Stimulated activated CD8-positive, alpha-beta memory T cell treated with anti-CD3 and anti-CD28 coated beads, Interleukin-7, amount 100 ng/mL, for 1 hour (primary cell): ENCODE results near the gene DPP9.

ENCODE experiments used
- DNase-seq, 2 donors: peaks; one replicate each; pipeline ENCODE4 v3.0.0-alpha.2; 2020; ENCODE audit warnings: low read depth in 2 of 2

The DPP9 gene

DNA sequence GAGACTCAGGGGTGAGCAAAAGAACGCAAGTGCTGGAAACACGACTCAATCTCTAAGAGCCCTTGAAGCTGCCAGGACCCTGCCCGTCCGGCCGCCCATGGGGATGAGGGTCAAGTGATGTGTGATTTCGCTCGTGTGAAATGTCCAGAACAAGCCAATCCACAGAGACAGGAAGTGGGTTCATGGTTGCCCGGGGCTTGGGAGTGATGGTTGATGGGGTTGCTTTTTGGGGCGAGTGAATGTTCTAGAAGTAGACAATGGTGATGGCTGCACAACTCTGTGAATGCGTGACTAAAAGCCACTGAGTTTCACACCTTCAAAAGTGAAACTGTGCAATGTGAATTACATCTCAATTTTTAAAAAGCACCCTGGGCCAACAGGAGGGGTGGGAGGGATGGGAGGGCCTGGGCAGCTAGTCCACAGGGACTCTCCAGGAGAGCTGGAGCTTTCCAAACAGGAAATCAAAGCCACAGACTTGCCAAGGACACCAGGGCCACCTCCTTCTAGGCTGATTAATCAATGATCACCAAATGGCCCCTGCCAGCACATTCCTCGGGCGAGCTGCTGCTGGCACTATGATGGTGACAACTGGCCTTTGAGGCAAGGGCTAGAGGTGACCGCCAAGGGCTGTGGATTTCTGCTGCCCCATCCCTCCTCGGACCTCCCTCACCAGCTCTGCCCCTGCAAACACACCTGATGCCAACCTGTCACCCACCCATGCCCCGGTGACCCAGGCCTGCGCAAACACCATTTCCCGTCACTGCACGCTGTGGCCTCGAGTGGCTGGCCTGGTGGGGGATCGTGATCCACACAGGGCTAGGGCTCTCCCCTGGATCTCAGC, 14.0 kb downstream of the DPP9 start:
- no peak for DNase-seq

GRCh38 chr19:4707956-4708650, 15.5 kb downstream of the DPP9 start:
- DNase-seq, result no peak

DNA sequence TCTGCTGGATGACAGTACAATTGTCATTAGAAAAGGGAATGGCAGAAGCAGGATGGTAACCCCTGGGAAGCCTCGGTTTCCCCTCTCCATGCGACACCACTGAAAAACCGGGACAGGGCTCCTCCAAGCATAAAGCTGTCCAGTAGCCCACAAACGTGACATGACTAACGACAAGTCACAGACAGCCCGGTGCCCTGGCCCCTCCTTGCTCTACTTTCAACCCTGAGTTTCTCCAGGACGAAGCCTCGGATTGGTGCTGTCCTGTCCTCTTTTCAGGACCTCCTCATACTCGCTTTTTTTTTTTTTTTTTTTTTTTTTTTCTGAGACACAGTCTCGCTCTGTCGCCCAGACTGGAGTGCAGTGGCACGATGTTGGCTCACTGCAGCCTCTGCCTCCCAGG, 16.3 kb downstream of the DPP9 start:
- no peak for DNase-seq

GRCh38 chr19:4705413-4706131, 18.1 kb downstream of the DPP9 start:
- no peak for DNase-seq

GRCh38 chr19:4704317-4704673, 19.3 kb downstream of the DPP9 start:
- DNase-seq, result no peak

DNA sequence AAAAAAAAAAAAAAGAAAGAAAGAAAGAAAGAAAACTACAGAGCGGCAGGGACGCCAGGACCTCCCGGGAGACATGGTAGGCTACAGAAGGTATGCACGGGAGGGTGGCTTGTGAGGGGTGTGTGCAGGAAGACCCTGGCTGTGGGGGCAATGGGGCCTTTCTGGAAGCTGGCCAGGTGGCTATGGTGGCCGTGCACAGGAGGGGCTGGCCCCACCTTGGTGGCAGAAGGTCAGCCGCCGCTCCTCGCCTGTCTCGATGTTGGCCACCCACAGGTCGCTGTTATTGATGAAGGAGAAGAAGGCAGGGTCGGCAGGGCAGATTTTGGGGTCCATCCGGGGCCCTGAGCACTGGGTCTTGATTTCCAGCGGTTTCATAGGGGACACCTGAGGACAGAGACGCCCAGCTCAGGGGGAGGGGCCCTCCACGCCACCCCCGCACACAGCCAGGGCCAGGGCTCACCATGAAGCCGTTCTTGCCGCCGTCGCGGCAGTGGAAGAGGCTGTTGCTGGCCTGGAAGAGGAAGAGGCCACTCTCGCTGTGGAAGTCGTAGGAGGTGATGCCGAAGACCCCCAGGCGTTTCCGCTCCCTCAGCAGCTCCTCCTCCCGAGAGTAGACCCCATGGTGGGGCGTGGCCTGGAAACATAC, 19.8 kb downstream of the DPP9 start:
- DNase-seq, result no peak

DNA sequence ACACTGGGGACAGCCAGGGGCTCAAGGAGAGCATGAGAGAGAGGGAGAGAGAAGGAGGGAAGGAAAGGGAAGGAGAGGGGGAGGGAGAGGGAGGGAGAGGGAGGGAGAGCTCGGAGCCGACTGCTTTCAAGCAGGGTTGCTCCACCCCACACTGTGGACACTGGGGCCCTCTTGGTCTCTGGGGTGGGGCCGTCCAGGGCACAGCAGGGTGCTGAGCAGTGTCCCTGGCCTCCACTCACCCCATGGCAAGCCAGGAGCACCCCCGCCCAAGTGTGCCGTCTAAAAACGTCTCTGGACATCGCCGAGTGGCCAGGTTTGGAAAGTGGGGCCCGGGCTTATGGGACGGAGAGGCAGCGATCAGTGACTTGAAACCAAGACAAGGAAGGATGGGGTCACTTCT, 20.9 kb downstream of the DPP9 start:
- no peak for DNase-seq

DNA sequence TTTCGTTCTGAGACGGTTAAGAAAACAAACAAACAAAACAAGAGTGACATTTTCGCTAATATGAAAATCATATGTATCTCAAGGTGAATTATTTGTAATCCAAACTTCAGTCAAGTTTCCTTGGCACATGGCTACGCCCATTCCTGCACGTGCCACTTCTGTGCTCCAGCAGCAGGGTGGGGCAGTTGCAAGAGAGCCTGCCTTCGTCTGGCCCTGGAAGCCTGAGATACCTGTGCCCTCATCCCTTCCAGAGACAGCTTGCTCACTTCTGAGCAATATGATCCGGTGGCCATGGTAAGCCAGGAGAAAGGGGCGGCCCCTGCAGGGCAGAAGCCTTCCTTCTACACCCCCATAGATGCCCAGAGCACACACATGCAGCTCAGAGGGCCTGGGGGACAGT, 22.1 kb downstream of the DPP9 start:
- no peak for DNase-seq

DNA sequence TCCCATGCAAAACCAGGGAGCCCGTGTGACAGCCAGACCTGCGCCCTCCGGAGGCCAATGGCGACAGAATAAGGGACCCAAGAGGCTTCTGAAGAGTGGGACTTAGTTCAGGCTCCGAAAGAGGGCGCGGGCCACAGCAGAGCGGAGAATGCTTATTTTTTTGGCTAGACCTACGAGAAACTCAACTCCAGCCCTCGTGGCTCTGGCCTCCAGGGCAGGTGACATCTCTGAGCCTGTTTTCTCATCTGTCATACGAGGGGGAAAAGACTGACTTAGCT, 23.0 kb downstream of the DPP9 start:
- DNase-seq, result no peak

GRCh38 chr19:4699826-4700692, 23.6 kb downstream of the DPP9 start:
- no peak for DNase-seq

DNA sequence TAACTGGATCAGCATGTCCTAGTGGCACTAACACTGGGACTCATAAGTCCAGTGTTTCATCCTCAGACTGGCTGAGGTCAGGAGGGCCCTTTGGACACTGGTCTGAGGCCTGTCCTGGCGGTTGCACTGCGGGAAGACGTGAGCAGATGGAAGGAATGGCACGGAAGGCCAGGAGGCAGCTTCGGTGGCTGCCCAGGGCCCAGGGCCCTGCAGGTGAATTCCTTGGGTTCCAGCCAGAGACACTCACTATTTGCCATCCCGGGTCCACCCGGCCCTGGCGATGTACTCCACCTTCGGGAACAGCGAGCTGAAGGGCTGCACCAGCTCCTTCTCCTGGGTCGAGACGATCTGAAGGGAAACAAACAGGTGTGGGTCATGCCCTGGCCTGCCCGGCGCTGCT, 26.3 kb downstream of the DPP9 start:
- no peak for DNase-seq

DNA sequence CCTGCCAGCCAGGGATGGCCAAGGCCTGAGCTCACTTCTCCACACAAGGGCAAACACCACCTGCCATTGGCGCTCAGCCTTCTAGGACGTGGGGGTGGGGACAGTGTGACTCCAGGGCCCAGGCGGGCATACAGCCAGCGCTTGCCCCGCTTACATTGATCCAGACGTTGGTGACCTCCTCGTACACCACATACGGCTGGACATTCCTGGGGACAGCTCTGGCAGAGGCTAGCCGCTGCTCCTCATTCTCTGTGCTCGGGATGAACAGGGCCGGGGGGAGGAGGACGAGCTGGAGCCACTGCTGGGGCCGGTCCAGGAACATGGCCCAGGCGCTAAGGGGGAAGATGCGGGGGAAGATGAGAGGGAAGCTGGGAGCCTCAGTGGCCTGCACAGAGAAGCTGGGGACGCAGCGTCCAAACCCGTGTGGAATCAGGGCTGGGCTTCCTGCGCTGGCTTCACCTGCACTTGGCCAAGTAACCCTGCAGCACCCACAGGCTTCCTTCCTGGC, 28.4 kb downstream of the DPP9 start:
- no peak for DNase-seq

DNA sequence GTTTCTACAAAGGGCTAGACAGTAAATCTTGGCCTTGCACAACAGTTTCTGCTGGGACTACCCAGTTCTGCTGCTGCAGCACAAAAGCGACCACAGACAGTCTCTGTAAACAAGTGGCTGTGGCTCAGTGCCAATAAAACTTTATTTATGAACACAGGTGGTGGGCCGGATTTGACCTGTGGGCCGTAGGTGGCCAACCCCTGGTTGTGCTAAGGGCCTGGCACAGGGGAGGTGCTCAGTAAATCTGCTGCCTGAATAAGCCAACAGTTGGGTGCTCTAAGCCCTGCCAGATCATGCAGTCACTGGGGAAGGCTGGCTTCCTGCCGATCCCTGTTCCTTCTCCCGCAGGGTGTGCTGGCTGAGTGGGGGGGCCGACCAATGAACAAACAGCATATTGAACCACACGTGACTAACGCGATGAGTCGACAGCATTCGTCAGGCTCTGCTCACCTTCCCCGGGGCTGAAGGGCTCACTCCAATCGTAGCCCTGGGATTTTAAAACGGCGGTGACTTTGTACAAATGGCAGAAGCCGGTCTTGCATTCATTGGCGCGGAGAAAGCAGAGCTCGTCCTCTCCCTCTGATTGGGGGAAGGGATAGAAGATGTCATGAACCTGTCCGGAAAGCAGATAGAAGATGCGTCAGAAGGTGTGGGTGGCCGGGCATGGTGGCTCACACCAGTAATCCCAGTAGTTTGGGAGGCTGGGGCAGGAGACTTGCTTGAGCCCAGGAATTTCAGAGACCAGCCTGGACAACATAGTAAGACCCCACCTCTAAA, 29.2 kb downstream of the DPP9 start:
- DNase-seq, result no peak

DNA sequence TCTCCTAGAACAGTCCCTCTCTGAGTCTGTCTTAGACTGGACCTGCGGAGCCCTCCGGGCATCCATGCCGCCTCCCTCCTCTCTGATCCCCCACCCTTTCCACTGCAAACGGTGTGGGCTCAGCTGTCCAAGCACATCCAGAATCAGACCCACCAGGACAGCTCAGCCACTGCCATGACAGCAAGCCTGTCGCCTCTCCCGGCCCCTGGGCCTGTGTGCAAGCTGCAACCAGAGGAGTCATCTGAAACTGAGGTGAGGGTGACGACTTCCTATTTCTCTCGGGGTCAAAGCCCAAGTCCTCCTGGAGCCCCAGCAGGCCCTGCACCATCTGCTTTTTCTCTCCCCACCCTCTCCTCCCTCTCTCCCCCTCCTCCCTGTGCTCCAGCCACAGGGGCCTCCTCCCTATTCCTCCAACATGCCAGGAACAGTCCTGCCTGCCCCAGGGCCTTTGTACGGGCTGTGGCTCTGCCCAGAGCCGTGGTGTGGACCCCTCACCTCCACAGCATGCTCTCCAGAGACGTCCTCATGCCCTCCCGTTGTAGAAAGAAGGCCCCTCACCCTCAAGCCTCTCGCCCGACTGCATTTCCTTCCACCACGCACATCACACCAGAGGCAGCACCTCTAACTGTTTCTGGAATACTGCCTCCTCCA, 30.0 kb downstream of the DPP9 start:
- no peak for DNase-seq

GRCh38 chr19:4693078-4693350, 30.6 kb downstream of the DPP9 start:
- no peak for DNase-seq

GRCh38 chr19:4692251-4693077, 31.2 kb downstream of the DPP9 start:
- DNase-seq, result no peak

- no peak for DNase-seq
These were observed 32.3 kb downstream of the DPP9 start for GRCh38 chr19:4691373-4691772.

DNA sequence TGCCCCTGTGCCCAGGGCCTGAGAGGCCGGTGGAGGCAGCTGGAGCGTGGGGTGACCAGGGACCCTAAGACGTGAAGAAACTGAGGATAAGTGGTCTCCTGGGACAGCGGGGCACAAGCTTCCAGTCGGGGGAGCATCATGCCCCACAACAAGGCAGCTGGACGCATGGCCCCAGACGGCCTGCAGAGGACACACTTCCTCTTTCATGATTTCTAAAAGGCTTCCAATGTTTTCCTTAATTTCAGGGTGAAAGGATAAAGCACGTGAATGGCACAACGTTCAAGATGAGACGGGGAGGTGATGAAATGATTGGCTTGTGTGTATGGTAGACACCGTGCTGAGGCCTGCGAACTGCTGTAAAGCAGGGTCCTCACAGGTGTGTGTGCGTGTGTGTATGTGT, 33.3 kb downstream of the DPP9 start:
- DNase-seq, result no peak

DNA sequence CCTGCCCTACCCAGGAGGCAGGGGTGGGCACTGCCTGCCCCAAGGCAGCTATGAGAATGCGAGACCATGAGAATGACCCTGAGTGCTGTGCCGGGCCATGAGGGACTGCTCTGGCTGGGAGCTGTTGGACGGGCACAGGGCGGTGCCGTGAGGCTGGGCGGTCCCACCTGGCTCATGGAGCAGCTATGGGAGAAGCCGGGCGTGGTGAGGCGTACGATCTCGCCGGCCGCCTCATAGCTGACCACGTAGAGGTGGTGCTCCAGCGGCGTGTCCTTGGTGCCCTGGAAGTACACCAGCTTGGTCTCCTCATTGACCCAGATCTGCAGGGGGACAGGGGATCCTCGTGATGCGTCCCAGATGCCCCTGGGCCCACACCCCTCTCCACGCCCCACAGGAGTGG, 34.2 kb downstream of the DPP9 start:
- no peak for DNase-seq
